Hepatocyte (in vitro differentiated cells): ENCODE data around the gene SLC6A7. TPM values are rescaled to one million over a fixed set of nuclear protein-coding genes. Genes with fewer than 3 reads are reported as not detected.

Source experiments
- DNase-seq: peaks from one replicate; pipeline ENCODE4 v3.0.0-alpha.2; 2016; ENCODE audit warnings: low spot score
- H2AFZ ChIP-seq: fragments of 200-600 bp; sonication (generic); 2 replicates; pipeline ENCODE4 v1.6.0; 2016; ENCODE audit warnings: antibody characterized with exemption, mild to moderate bottlenecking
- H3K27ac ChIP-seq: fragments of 200-600 bp; sonication (generic); 2 replicates; pipeline ENCODE4 v1.5.1; 2016; ENCODE audit warnings: mild to moderate bottlenecking
- H3K27me3 ChIP-seq: fragments of 200-600 bp; sonication (generic); 2 replicates; pipeline ENCODE4 v1.6.1; 2016
- H3K36me3 ChIP-seq: fragments of 200-600 bp; sonication (generic); replicated peaks from 2 replicates; pipeline ENCODE4 v1.5.1; 2016; ENCODE audit warnings: low read depth; ENCODE audit not compliant: insufficient read depth
- H3K4me1 ChIP-seq: fragments of 200-600 bp; sonication (generic); 2 replicates; pipeline ENCODE4 v1.5.1; 2016; ENCODE audit warnings: mild to moderate bottlenecking, moderate library complexity; ENCODE audit not compliant: insufficient read depth
- H3K4me2 ChIP-seq: fragments of 200-600 bp; sonication (generic); 2 replicates; pipeline ENCODE4 v1.6.0; 2016
- H3K4me3 ChIP-seq: fragments of 200-600 bp; sonication (generic); 2 replicates; pipeline ENCODE4 v1.5.1; 2016; ENCODE audit warnings: mild to moderate bottlenecking
- H3K79me2 ChIP-seq: fragments of 200-600 bp; sonication (generic); 2 replicates; pipeline ENCODE4 v1.6.0; 2017; ENCODE audit warnings: mild to moderate bottlenecking
- H3K9me2 ChIP-seq: fragments of 200-600 bp; sonication (generic); replicated peaks from 2 replicates; pipeline ENCODE4 v1.6.0; 2017; ENCODE audit warnings: mild to moderate bottlenecking; ENCODE audit not compliant: insufficient read depth
- H3K9me3 ChIP-seq: fragments of 200-600 bp; sonication (generic); 2 replicates; pipeline ENCODE4 v1.5.1; 2016; ENCODE audit warnings: low read depth, mild to moderate bottlenecking
- H4K20me1 ChIP-seq: fragments of 200-600 bp; sonication (generic); 2 replicates; pipeline ENCODE4 v1.6.0; 2016; ENCODE audit warnings: mild to moderate bottlenecking; ENCODE audit not compliant: insufficient read depth, poor library complexity, severe bottlenecking
- CTCF ChIP-seq: fragments of 200-600 bp; sonication (generic); IDR thresholded peaks from 2 replicates; pipeline ENCODE4 v1.5.1; 2016; ENCODE audit warnings: antibody characterized with exemption, mild to moderate bottlenecking; ENCODE audit not compliant: poor library complexity
- EZH2 ChIP-seq: fragments of 200-600 bp; sonication (generic); IDR thresholded peaks from 2 replicates; pipeline ENCODE4 v1.6.1; 2016; ENCODE audit warnings: antibody characterized with exemption, mild to moderate bottlenecking, borderline replicate concordance
- EZH2phosphoT487 ChIP-seq: fragments of 200-600 bp; sonication (generic); IDR thresholded peaks from one replicate; pipeline ENCODE4 v1.6.1; 2018; ENCODE audit warnings: antibody characterized with exemption, mild to moderate bottlenecking, low read depth, moderate library complexity; ENCODE audit not compliant: unreplicated experiment, severe bottlenecking
- WGBS: methylation state at CpG from one replicate; pipeline ENCODE4 v1.1.6; 2016; ENCODE audit warnings: low lambda C conversion rate; ENCODE audit errors: missing lambda C conversion rate; 5-methylcytosine and 5-hydroxymethylcytosine counted together
- polyA plus RNA-seq: library from polyadenylated mRNA; unstranded; fragments of >200 nt; fragmentation: Nextera tagmentation; extraction: Ambion mirVana; gene quantifications from 2 replicates; pipeline ENCODE4 v1.2.1, GENCODE V29; 2016
- total RNA-seq: library from RNA; depleted of rRNA; stranded (reverse); fragments of >200 nt; gene quantifications from 2 replicates; pipeline ENCODE4 v1.2.3, GENCODE V29; 2014

SLC6A7 gene
- total and polyA plus RNA-seq, 2 experiments from 2014 or later, result 0.39 to 1.1 TPM

DNA sequence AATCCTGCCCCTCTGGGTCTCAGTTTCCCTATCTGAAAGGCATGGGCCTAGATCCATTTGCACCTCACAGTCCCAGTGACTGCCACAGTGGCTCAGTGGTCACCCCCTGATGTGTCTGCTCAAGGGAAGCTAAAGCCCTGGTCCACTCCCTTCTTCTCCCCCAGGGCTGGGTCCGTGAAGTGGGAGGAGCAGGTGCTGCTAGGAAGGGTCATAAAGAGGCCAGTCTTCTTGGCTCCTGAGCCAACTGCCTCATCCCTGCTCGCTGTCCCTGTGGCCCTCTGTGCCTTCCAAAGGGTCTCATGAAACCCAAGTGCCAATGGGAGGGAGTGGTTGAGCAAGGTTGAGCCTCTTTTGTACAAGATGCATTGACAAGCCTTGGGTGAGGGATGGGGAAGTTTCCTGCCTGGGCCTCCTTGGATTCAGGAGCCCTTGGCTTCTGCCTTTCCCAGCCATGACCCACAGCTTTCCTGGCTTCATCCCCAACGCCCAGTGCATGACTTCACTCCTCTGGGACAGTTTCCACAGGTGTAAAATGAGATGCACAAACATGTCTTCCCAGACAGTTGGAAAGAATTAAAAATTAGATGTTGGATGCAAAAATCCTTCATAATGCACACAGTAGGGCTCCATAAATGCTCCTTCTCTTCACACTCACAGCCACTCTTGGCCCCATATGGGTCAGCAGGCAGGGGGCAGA, 1.6 kb upstream of the SLC6A7 start:
- WGBS, result 63% methylated on average over 3 of the region's 3 CpGs

GRCh38 chr5:150189326-150189725, 536 bp upstream of the SLC6A7 start:
- Histone ChIP-seq H3K27ac (no peak overlapping the region), H3K9me2 (no peaks in the 10 kb centered on the region), H3K4me1 (peaks cover 35% of the 10 kb centered on the region), H3K4me2 (peak overlapping the region; percentile 82), H3K4me3 (no peak overlapping the region), H2AFZ (no peak overlapping the region), H3K79me2 (no peaks in the 10 kb centered on the region), H3K27me3 (peaks cover 38% of the 10 kb centered on the region), H3K9me3 (no peaks in the 10 kb centered on the region), H3K36me3 (no peaks in the 10 kb centered on the region), H4K20me1 (no peaks in the 10 kb centered on the region)
- WGBS, result 71% methylated on average over 3 of the region's 3 CpGs
- DNase-seq, result no peak
- TF ChIP-seq CTCF (no peak), EZH2 (no peak), EZH2phosphoT487 (no peak)

More for the DNA sequence above, 1.6 kb upstream of the SLC6A7 start:
- H3K27me3 ChIP-seq, result peaks cover 38% of the 10 kb centered on the region
- no peaks in the 10 kb centered on the region for H3K36me3 ChIP-seq
- no peaks in the 10 kb centered on the region for H4K20me1 ChIP-seq
- no peak for DNase-seq
- H3K4me3 ChIP-seq, result no peak overlapping the region
- H3K79me2 ChIP-seq, result no peaks in the 10 kb centered on the region
- H3K9me2 ChIP-seq, result no peaks in the 10 kb centered on the region
- H3K4me2 ChIP-seq, result no peak overlapping the region
- H3K27ac ChIP-seq, result peak overlapping the region; percentile 18
- no peak overlapping the region for H2AFZ ChIP-seq
- H3K9me3 ChIP-seq, result no peaks in the 10 kb centered on the region
- H3K4me1 ChIP-seq, result peaks cover 40% of the 10 kb centered on the region
- no peak for TF ChIP-seq EZH2
- TF ChIP-seq EZH2phosphoT487, result no peak
- no peak for TF ChIP-seq CTCF

DNA sequence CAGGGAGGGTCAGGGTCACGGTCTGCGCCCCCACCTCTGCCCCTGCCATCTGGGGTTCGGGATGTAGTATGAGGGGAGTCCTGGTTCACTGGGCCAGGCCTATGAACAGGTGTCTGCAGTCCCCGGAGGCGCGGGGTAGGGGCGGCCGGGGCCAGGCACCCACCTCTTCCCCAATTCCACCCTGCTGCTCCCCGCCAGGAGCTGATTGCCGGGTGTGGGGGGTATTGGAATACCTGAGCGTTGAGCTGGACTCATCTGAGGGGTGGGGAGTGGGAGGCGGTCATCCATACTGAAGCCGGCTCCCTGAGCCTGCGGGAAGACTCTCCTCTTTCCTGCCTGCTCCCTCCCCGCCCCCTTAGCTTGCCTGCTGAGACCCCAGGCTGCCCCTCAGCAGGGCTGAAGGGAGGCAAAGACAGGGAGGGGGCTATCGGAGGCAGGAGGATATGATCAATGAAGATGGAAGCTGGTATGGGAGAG, 679 bp downstream of the SLC6A7 start:
- WGBS, result 34% methylated on average over 13 of the region's 16 CpGs
- H3K4me3 ChIP-seq, result no peak overlapping the region
- H3K27me3 ChIP-seq, result peaks cover 38% of the 10 kb centered on the region
- no peaks in the 10 kb centered on the region for H4K20me1 ChIP-seq
- H3K9me3 ChIP-seq, result no peaks in the 10 kb centered on the region
- H3K4me1 ChIP-seq, result peaks cover 26% of the 10 kb centered on the region
- TF ChIP-seq EZH2 (no peak), EZH2phosphoT487 (no peak), CTCF (no peak)
- no peak for DNase-seq
- peak overlapping the region; percentile 82 for H3K4me2 ChIP-seq
- H3K79me2 ChIP-seq, result no peaks in the 10 kb centered on the region
- H2AFZ ChIP-seq, result no peak overlapping the region
- no peak overlapping the region for H3K27ac ChIP-seq
- H3K36me3 ChIP-seq, result no peaks in the 10 kb centered on the region
- H3K9me2 ChIP-seq, result no peaks in the 10 kb centered on the region
